Right lobe of liver (tissue), 6 donors: Measurements from ENCODE around the gene CYLD. TPM values are rescaled to one million over a fixed set of nuclear protein-coding genes. Genes with fewer than 3 reads are reported as not detected.

Source experiments
- ATAC-seq, 4 donors: fragments of 200-7000 bp; cut with Tn5 transposase; one replicate each; pipeline ENCODE4 v1.9.1; 2020; ENCODE audit warnings: mild to moderate bottlenecking in 4 of 4, moderate library complexity in 4 of 4
- DNase-seq, 3 donors: peaks; one replicate each; pipeline ENCODE4 v3.0.0-alpha.2; 2020
- H3K27ac ChIP-seq, 3 donors: fragments of 200-600 bp; one replicate each; pipeline ENCODE4 v1.8.0; 2022
- H3K27me3 ChIP-seq, 2 donors: fragments of 200-600 bp; one replicate each; pipeline ENCODE4 v1.8.0; 2022
- H3K36me3 ChIP-seq, 4 donors: fragments of 200-600 bp; sonication (generic) in 1 of 4; one replicate each; pipeline versions ENCODE4 v1.5.1 to v1.8.0; 2017 to 2022; ENCODE audit warnings: control low read depth in 1 of 4
- H3K4me1 ChIP-seq, 4 donors: fragments of 200-600 bp; sonication (generic) in 1 of 4; one replicate each; pipeline versions ENCODE4 v1.5.1 to v1.8.0; 2017 to 2022; ENCODE audit warnings: control low read depth in 1 of 4
- H3K4me3 ChIP-seq, 3 donors: fragments of 200-600 bp; one replicate each; pipeline ENCODE4 v1.8.0; 2022
- H3K9me3 ChIP-seq, 4 donors: fragments of 200-600 bp; sonication (generic) in 1 of 4; one replicate each; pipeline versions ENCODE4 v1.5.1 to v1.8.0; 2017 to 2022; ENCODE audit warnings: control low read depth in 1 of 4
- CTCF ChIP-seq, 4 donors: fragments of 200-600 bp in 3 of 4; fragments of 450-650 bp in 1 of 4; IDR thresholded peaks; one replicate each; pipeline versions ENCODE4 v1.5.1 to v1.8.0; 2016 to 2022; ENCODE audit warnings: antibody characterized with exemption in 4 of 4, mild to moderate bottlenecking in 2 of 4
- POLR2A ChIP-seq: fragments of 450-650 bp; IDR thresholded peaks from one replicate; pipeline ENCODE4 v1.6.1; 2017; ENCODE audit warnings: antibody characterized with exemption, mild to moderate bottlenecking
- WGBS: methylation state at CpG from one replicate; pipeline ENCODE4 v1.1.6; 2018; ENCODE audit warnings: low coverage, low lambda C conversion rate; ENCODE audit not compliant: insufficient coverage; ENCODE audit errors: missing lambda C conversion rate; 5-methylcytosine and 5-hydroxymethylcytosine counted together
- intact Hi-C, 2 donors: fragments of 100-400 bp; cut with DNase I; formaldehyde crosslinking; loops; one replicate each; pipeline versions ENCODE4 v1.11.2 to v1.14.1; 2022
- total RNA-seq, 6 experiments: library from RNA; depleted of rRNA in 2 of 6; stranded (reverse); fragments of >200 nt in 2 of 6; fragmentation: NEBNext Ultra II Directional in 3 of 6; extraction: Animal tissue kit (Norgen Biotek cat#: 25700) in 3 of 6; gene quantifications; one replicate each; pipeline versions ENCODE4 v1.1.0 to v1.2.4, GENCODE V29; 2016 to 2023
- donor health status: DM: no; HTN: yes; CAD: no.
- donor health status: DM: no; HTN: no; CAD: no.
- donor health status: DM: no; HTN: no; CAD: no.
- donor health status: DM: no; HTN: yes; CAD: no.
- donor health status: DM: no; HTN: yes; CAD: no.

The CYLD gene
- total RNA-seq, 6 experiments from 2014 or later, result 17.0 to 34.2 (median 19.5) TPM

GRCh38 chr16:50733468-50733867 is 8.4 kb upstream of the CYLD start:
- H3K4me1 ChIP-seq, result no peaks in the 10 kb centered on the region
- no peak overlapping the region for H3K4me3 ChIP-seq
- DNase-seq, result no peak
- ATAC-seq, result no peak
- no peak overlapping the region for H3K27ac ChIP-seq
- no peaks in the 10 kb centered on the region for H3K27me3 ChIP-seq
- intact Hi-C loops, result no loop called here
- no peak for TF ChIP-seq POLR2A
- no peaks in the 10 kb centered on the region for H3K9me3 ChIP-seq
- 97% methylated on average over 6 of the region's 7 CpGs for WGBS
- no peaks in the 10 kb centered on the region for H3K36me3 ChIP-seq

- DNase-seq, result no peak
- no peaks in the 10 kb centered on the region for H3K9me3 ChIP-seq
- no peak for TF ChIP-seq POLR2A
- no peak for TF ChIP-seq CTCF (IDR thresholded peaks at IDR 0.05)
- WGBS, result 62% methylated on average over 7 of the region's 7 CpGs
- no peaks in the 10 kb centered on the region for H3K36me3 ChIP-seq
- no peaks in the 10 kb centered on the region for H3K4me1 ChIP-seq
- no peak overlapping the region for H3K4me3 ChIP-seq
- H3K27ac ChIP-seq, result no peak overlapping the region
- H3K27me3 ChIP-seq, result no peaks in the 10 kb centered on the region
- ATAC-seq, result no peak
- intact Hi-C loops, result no loop called here
These were observed 6.2 kb upstream of the CYLD start for GRCh38 chr16:50735629-50736122.

- Histone ChIP-seq H3K27ac (no peak overlapping the region), H3K4me3 (no peak overlapping the region), H3K36me3 (no peaks in the 10 kb centered on the region), H3K9me3 (no peaks in the 10 kb centered on the region), H3K4me1 (peaks cover 0 to 4% (median 0%) of the 10 kb centered on the region in 4 donors), H3K27me3 (no peaks in the 10 kb centered on the region)
- DNase-seq, result no peak
- intact Hi-C loops, result no loop called here
- 72% methylated on average over 3 of the region's 9 CpGs for WGBS
- ATAC-seq, result no peak
- no peak for TF ChIP-seq CTCF (IDR thresholded peaks at IDR 0.05)
- TF ChIP-seq POLR2A, result no peak
These were observed 5.4 kb upstream of the CYLD start for GRCh38 chr16:50736448-50736847.

GRCh38 chr16:50737420-50737959 is 4.4 kb upstream of the CYLD start:
- 100% methylated on average over 1 of the region's 1 CpG for WGBS
- H3K9me3 ChIP-seq, result no peaks in the 10 kb centered on the region
- H3K36me3 ChIP-seq, result no peaks in the 10 kb centered on the region
- H3K27me3 ChIP-seq, result no peaks in the 10 kb centered on the region
- no peak overlapping the region for H3K27ac ChIP-seq
- intact Hi-C loops, result no loop called here
- H3K4me3 ChIP-seq, result no peak overlapping the region
- peaks cover 0 to 4% (median 0%) of the 10 kb centered on the region in 4 donors for H3K4me1 ChIP-seq
- DNase-seq, result no peak
- no peak for ATAC-seq
- TF ChIP-seq POLR2A (no peak), CTCF (IDR thresholded peaks at IDR 0.05) (no peak)

GRCh38 chr16:50739031-50739430 is 2.9 kb upstream of the CYLD start:
- DNase-seq, result no peak
- Histone ChIP-seq H3K27me3 (no peaks in the 10 kb centered on the region), H3K27ac (no peak overlapping the region), H3K4me3 (no peak overlapping the region), H3K36me3 (no peaks in the 10 kb centered on the region), H3K4me1 (peaks cover 0 to 4% (median 0%) of the 10 kb centered on the region in 4 donors), H3K9me3 (no peaks in the 10 kb centered on the region)
- TF ChIP-seq CTCF (IDR thresholded peaks at IDR 0.05) (no peak), POLR2A (no peak)
- intact Hi-C loops, result no loop called here
- no peak for ATAC-seq
- WGBS, result 73% methylated on average over 1 of the region's 1 CpG
